K562 (cell line): ENCODE measurements around the gene CERS4. TPM values are rescaled to one million over a fixed set of nuclear protein-coding genes. Genes with fewer than 3 reads are reported as not detected.

ENCODE experiments used
- CCNT2 ChIP-seq: IDR thresholded peaks from 2 replicates; pipeline ENCODE4 v1.6.1; 2011; ENCODE audit warnings: borderline replicate concordance, low read depth, mild to moderate bottlenecking, moderate library complexity, mixed read lengths, low read length; ENCODE audit not compliant: insufficient read length; ENCODE audit errors: extremely low read depth
- CREM ChIP-seq: IDR thresholded peaks from 2 replicates; pipeline ENCODE4 v1.6.1; 2014; ENCODE audit warnings: antibody characterized with exemption, low read depth
- DDX20 ChIP-seq: fragments of 450-650 bp; IDR thresholded peaks from 2 replicates; pipeline ENCODE4 v1.6.1; 2016; ENCODE audit warnings: missing genetic modification characterization, low read depth, mild to moderate bottlenecking, missing compliant biosample characterization, moderate library complexity
- ELF1 ChIP-seq: fragments of 200-800 bp; sonication (Bioruptor generic); IDR thresholded peaks from 2 replicates; pipeline ENCODE4 v1.6.1; 2016; ENCODE audit warnings: missing genetic modification characterization, missing compliant biosample characterization
- ETS2 ChIP-seq: IDR thresholded peaks from 2 replicates; pipeline ENCODE4 v1.6.1; 2016; ENCODE audit warnings: borderline replicate concordance, missing genetic modification characterization, mild to moderate bottlenecking, moderate library complexity, missing compliant biosample characterization; ENCODE audit not compliant: poor library complexity, severe bottlenecking
- FOS ChIP-seq: IDR thresholded peaks from 3 replicates; pipeline ENCODE4 v1.6.1; 2011; ENCODE audit not compliant: insufficient read length; ENCODE audit errors: extremely low read depth
- HDAC2 ChIP-seq: fragments of 450-650 bp; IDR thresholded peaks from 2 replicates; pipeline ENCODE4 v1.6.1; 2016; ENCODE audit warnings: mild to moderate bottlenecking
- ILF3 ChIP-seq: fragments of 450-650 bp; IDR thresholded peaks from 2 replicates; pipeline ENCODE4 v1.6.1; 2018; ENCODE audit warnings: antibody characterized with exemption, mild to moderate bottlenecking, moderate library complexity, borderline replicate concordance
- KAT7 ChIP-seq: sonication (generic); formaldehyde crosslinking; IDR thresholded peaks from 2 replicates; pipeline ENCODE4 v1.8.0; 2022; ENCODE audit warnings: missing genetic modification reagents, mild to moderate bottlenecking, borderline replicate concordance
- MCM7 ChIP-seq, 2 experiments: fragments of 450-650 bp; IDR thresholded peaks; 2 replicates each; pipeline ENCODE4 v1.6.1; 2016 to 2018
- NFRKB ChIP-seq: fragments of 450-650 bp; IDR thresholded peaks from 2 replicates; pipeline ENCODE4 v1.6.1; 2016; ENCODE audit warnings: low read depth
- RBM25 ChIP-seq: fragments of 200-400 bp; formaldehyde crosslinking; IDR thresholded peaks from 2 replicates; pipeline ENCODE4 v1.6.1; 2018; ENCODE audit warnings: low read length, low read depth, moderate library complexity; ENCODE audit not compliant: severe bottlenecking
- SIN3A ChIP-seq, 2 experiments: fragments of 150-350 bp in 1 of 2; IDR thresholded peaks; 2 replicates each; pipeline ENCODE4 v1.6.1; 2011 to 2016; ENCODE audit warnings: borderline replicate concordance in 2 of 2, low read depth in 2 of 2, low read length in 2 of 2, mild to moderate bottlenecking in 2 of 2, moderate library complexity in 2 of 2; ENCODE audit not compliant: control insufficient read depth in 1 of 2
- polyA plus RNA-seq, 8 experiments: library from polyadenylated mRNA; depleted of rRNA in 4 of 8; stranded (reverse) in 5 of 8; unstranded in 3 of 8; fragments of >200 nt; fragmentation: Nextera tagmentation in 2 of 8; fragmentation: Illumina TruSeq in 1 of 8; extraction: Ambion mirVana in 2 of 8; extraction: Trizol in 1 of 8; gene quantifications; 2 replicates each; pipeline versions ENCODE4 v1.2.1 to v1.2.3, GENCODE V29; 2011 to 2014; ENCODE audit warnings: inconsistent platforms in 1 of 8, missing spikeins in 1 of 8
- total RNA-seq, 7 experiments: library from RNA; depleted of rRNA in 6 of 7; stranded (reverse); fragments of >200 nt in 6 of 7; fragmentation: Illumina TruSeq in 2 of 7; extraction: Trizol in 2 of 7; gene quantifications; 2 replicates each; pipeline versions ENCODE4 v1.2.1 to v1.2.3, GENCODE V29; 2011 to 2021; ENCODE audit warnings: low replicate concordance in 1 of 7
- TF ChIP-seq, protein P1 (sequence below), 2 experiments: fragments of 450-650 bp; conservative IDR thresholded peaks; 2 replicates each; pipeline ENCODE4 v1.6.1; 2017; ENCODE audit warnings: mild to moderate bottlenecking in 2 of 2, moderate library complexity in 2 of 2
- TF ChIP-seq, protein P2 (sequence below): sonication (generic); formaldehyde crosslinking; IDR thresholded peaks from 2 replicates; pipeline ENCODE4 v1.8.1; 2023; ENCODE audit warnings: missing genetic modification reagents, mild to moderate bottlenecking, borderline replicate concordance
- TF ChIP-seq, protein P3 (sequence below): sonication (generic); formaldehyde crosslinking; IDR thresholded peaks from 2 replicates; pipeline ENCODE4 v1.9.0; 2022; ENCODE audit warnings: mild to moderate bottlenecking, missing genetic modification reagents
- TF ChIP-seq, protein P4 (sequence below): fragments of 250-450 bp; sonication (Bioruptor Pico); IDR thresholded peaks from 2 replicates; pipeline ENCODE4 v1.8.0; 2022; ENCODE audit warnings: moderate library complexity, mild to moderate bottlenecking, inconsistent platforms

Gene CERS4
- total and polyA plus RNA-seq, 9 of the 15 experiments (the other 6 are each of a cell fraction or from before 2014, with no cell fraction given): 0.14 to 4.4 (median 2.9) TPM; not detected in 1

DNA sequence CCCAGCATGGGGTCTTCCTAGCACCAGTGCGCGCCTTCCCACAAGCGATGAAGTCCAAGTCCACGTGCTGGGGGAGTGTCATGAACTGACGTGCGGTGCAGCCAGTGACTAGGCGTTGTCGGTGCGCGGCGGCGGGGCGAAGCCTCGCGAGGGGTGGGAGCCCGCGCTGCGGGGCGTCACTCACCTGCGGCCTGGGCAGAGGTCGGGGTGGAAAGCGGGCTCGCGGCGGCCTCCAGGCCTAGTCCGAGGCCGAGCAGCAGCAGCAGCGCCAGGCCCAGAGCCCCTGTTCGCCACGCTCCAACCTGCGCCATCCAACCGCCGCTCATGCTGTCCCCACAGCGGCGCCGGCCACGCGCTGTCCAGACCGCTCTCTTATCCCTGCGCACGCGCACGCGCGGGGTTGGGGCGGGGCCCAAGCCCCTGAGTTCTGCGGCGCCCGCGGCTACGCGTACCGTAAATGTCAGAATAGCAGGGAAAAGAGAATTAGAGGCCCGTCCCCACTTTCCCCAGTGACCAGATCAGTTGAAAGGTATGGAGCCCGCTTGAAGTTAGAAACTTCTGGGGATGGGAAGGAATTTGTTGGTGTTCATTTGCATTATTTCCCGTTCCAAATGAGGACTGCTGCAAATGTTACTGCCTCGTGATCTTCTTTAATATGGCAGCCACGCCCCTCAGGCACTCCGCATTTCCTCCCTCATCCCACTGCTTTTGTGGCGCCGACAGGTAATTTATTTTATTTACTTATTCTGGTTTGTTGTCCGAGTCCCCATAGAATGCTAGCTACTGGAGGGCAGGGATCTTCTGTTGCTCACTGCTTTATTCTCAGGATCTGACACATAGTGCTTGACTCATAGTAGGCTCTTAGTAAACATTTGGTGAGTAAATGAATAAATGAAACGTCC lies 99.0 kb downstream of the CERS4 start, which contains the start of gene CD320 (continued):
- TF ChIP-seq, protein P1, sequence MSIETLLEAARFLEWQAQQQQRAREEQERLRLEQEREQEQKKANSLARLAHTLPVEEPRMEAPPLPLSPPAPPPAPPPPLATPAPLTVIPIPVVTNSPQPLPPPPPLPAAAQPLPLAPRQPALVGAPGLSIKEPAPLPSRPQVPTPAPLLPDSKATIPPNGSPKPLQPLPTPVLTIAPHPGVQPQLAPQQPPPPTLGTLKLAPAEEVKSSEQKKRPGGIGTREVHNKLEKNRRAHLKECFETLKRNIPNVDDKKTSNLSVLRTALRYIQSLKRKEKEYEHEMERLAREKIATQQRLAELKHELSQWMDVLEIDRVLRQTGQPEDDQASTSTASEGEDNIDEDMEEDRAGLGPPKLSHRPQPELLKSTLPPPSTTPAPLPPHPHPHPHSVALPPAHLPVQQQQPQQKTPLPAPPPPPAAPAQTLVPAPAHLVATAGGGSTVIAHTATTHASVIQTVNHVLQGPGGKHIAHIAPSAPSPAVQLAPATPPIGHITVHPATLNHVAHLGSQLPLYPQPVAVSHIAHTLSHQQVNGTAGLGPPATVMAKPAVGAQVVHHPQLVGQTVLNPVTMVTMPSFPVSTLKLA (conservative IDR thresholded peaks at IDR 0.05): peak; percentile 99
- TF ChIP-seq NFRKB (0 out of 2 replicates have a peak, but pooled peaks have one; percentile 5), KAT7 (0 out of 2 replicates have a peak, but pooled peaks have one; percentile 69), CCNT2 (peak; percentile 96), DDX20 (tag) (no peak), ETS2 (no peak), CREM (peak; percentile 88), FOS (no peak), ILF3 (no peak; the same call in 1 of the 2 replicates), HDAC2 (0 out of 2 replicates have a peak, but pooled peaks have one; percentile 52), ELF1 (tag) (no peak), MCM7 (IDR thresholded peaks at IDR 0.05) (no peak), RBM25 (peak; percentile 75), SIN3A (IDR thresholded peaks at IDR 0.05; ENCODE audit: borderline replicate concordance in 2 of 2, control insufficient read depth in 1 of 2, low read depth in 2 of 2, low read length in 2 of 2) (peak; percentile 82 to 84; a peak in 3 of 4 replicates)
- TF ChIP-seq, protein P2, sequence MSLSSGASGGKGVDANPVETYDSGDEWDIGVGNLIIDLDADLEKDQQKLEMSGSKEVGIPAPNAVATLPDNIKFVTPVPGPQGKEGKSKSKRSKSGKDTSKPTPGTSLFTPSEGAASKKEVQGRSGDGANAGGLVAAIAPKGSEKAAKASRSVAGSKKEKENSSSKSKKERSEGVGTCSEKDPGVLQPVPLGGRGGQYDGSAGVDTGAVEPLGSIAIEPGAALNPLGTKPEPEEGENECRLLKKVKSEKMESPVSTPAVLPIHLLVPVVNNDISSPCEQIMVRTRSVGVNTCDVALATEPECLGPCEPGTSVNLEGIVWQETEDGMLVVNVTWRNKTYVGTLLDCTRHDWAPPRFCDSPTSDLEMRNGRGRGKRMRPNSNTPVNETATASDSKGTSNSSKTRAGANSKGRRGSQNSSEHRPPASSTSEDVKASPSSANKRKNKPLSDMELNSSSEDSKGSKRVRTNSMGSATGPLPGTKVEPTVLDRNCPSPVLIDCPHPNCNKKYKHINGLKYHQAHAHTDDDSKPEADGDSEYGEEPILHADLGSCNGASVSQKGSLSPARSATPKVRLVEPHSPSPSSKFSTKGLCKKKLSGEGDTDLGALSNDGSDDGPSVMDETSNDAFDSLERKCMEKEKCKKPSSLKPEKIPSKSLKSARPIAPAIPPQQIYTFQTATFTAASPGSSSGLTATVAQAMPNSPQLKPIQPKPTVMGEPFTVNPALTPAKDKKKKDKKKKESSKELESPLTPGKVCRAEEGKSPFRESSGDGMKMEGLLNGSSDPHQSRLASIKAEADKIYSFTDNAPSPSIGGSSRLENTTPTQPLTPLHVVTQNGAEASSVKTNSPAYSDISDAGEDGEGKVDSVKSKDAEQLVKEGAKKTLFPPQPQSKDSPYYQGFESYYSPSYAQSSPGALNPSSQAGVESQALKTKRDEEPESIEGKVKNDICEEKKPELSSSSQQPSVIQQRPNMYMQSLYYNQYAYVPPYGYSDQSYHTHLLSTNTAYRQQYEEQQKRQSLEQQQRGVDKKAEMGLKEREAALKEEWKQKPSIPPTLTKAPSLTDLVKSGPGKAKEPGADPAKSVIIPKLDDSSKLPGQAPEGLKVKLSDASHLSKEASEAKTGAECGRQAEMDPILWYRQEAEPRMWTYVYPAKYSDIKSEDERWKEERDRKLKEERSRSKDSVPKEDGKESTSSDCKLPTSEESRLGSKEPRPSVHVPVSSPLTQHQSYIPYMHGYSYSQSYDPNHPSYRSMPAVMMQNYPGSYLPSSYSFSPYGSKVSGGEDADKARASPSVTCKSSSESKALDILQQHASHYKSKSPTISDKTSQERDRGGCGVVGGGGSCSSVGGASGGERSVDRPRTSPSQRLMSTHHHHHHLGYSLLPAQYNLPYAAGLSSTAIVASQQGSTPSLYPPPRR (CRISPR knock-in tag): peak; percentile 46; the same call in 1 of the 2 replicates
- TF ChIP-seq, protein P3, sequence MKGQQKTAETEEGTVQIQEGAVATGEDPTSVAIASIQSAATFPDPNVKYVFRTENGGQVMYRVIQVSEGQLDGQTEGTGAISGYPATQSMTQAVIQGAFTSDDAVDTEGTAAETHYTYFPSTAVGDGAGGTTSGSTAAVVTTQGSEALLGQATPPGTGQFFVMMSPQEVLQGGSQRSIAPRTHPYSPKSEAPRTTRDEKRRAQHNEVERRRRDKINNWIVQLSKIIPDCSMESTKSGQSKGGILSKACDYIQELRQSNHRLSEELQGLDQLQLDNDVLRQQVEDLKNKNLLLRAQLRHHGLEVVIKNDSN (CRISPR knock-in tag): peak; percentile 86
- TF ChIP-seq, protein P4, sequence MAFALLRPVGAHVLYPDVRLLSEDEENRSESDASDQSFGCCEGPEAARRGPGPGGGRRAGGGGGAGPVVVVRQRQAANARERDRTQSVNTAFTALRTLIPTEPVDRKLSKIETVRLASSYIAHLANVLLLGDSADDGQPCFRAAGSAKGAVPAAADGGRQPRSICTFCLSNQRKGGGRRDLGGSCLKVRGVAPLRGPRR: no peak
